Progenitor cell of endocrine pancreas (in vitro differentiated cells): Measurements from ENCODE around the gene TLK2. TPM values are rescaled to one million over a fixed set of nuclear protein-coding genes. Genes with fewer than 3 reads are reported as not detected.

Experiments
- DNase-seq: peaks from one replicate; pipeline ENCODE4 v3.0.0; 2021; ENCODE audit warnings: low spot score; ENCODE audit not compliant: unreplicated experiment
- H3K27ac Mint-ChIP-seq: 2 replicates; pipeline ENCODE4 v1.8.0; 2021; ENCODE audit warnings: mild to moderate bottlenecking, moderate library complexity, mixed read lengths
- H3K27me3 Mint-ChIP-seq: 2 replicates; pipeline ENCODE4 v1.8.0; 2021; ENCODE audit warnings: mixed read lengths
- H3K36me3 Mint-ChIP-seq: 2 replicates; pipeline ENCODE4 v1.8.0; 2022; ENCODE audit warnings: mixed read lengths; ENCODE audit not compliant: insufficient read depth
- H3K4me1 Mint-ChIP-seq: 2 replicates; pipeline ENCODE4 v1.8.0; 2021; ENCODE audit warnings: low read depth, mixed read lengths
- H3K4me3 Mint-ChIP-seq: 2 replicates; pipeline ENCODE4 v1.8.0; 2021; ENCODE audit warnings: low read depth, mild to moderate bottlenecking, moderate library complexity, mixed read lengths
- H3K9me3 Mint-ChIP-seq: 2 replicates; pipeline ENCODE4 v1.8.0; 2021; ENCODE audit warnings: low read depth, mixed read lengths
- total RNA-seq: library from RNA; stranded (reverse); gene quantifications from 2 replicates; pipeline ENCODE4 v1.2.1, GENCODE V29; 2021
- TF ChIP-seq, protein P1 (sequence below): fragments of 200-600 bp; sonication (generic); IDR thresholded peaks from one replicate; pipeline ENCODE4 v1.5.0; 2021; ENCODE audit warnings: antibody characterized with exemption, mild to moderate bottlenecking; ENCODE audit not compliant: unreplicated experiment

The TLK2 gene
- total RNA-seq, 1 donor from 2014 or later: 70.1 TPM

DNA sequence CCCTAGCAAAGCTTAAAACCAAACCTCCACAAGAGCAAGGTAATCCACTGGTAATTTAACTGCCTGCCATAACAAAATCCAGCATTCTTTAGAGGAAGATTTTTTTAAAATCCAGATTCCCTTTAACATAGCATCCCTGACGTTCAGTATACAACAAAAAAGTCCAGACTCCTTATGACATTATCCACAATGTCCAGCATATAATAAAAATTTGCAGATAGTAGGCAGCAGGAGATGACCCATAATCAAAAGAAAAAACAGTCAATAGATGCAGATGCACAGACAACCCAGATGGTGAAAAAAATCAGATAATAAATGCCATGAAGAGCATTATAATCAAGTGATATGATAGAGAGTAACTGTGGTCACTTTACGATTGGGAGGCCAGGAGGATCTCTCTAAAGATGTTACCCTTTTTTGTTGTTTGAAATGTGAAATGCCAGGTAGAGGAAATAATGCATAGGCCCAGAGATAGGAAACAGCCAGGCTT, 182.0 kb downstream of the TLK2 start:
- no peaks in the 10 kb centered on the region for H3K4me1 Mint-ChIP-seq
- no peak for DNase-seq
- no peak overlapping the region for H3K27ac Mint-ChIP-seq
- H3K9me3 Mint-ChIP-seq: peaks cover 7% of the 10 kb centered on the region
- TF ChIP-seq, protein P1, sequence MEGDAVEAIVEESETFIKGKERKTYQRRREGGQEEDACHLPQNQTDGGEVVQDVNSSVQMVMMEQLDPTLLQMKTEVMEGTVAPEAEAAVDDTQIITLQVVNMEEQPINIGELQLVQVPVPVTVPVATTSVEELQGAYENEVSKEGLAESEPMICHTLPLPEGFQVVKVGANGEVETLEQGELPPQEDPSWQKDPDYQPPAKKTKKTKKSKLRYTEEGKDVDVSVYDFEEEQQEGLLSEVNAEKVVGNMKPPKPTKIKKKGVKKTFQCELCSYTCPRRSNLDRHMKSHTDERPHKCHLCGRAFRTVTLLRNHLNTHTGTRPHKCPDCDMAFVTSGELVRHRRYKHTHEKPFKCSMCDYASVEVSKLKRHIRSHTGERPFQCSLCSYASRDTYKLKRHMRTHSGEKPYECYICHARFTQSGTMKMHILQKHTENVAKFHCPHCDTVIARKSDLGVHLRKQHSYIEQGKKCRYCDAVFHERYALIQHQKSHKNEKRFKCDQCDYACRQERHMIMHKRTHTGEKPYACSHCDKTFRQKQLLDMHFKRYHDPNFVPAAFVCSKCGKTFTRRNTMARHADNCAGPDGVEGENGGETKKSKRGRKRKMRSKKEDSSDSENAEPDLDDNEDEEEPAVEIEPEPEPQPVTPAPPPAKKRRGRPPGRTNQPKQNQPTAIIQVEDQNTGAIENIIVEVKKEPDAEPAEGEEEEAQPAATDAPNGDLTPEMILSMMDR: no peak
- no peaks in the 10 kb centered on the region for H3K27me3 Mint-ChIP-seq
- no peak overlapping the region for H3K4me3 Mint-ChIP-seq
- no peaks in the 10 kb centered on the region for H3K36me3 Mint-ChIP-seq

DNA sequence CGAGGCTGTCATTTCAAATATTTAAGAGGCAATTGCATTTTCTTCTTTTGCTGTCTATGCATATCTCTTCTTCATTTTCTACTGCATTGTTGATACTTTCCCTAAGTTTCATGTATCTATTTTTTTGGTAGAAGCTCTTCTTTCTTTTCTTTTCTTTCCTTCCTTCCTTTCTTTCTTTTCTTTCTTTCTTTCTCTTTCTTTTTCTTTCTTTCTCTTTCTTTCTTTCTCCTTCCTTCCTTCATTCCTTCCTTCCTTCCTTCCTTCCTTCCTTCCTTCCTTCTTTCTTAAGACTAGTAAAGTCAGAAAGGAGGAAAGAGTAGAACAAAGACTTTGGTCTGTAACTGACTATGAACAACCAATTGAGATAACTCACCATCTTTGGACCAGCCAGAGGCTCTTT, 182.7 kb downstream of the TLK2 start:
- DNase-seq: no peak
- H3K27ac Mint-ChIP-seq: no peak overlapping the region
- no peaks in the 10 kb centered on the region for H3K4me1 Mint-ChIP-seq
- H3K36me3 Mint-ChIP-seq: no peaks in the 10 kb centered on the region
- no peak overlapping the region for H3K4me3 Mint-ChIP-seq
- peaks cover 7% of the 10 kb centered on the region for H3K9me3 Mint-ChIP-seq
- no peaks in the 10 kb centered on the region for H3K27me3 Mint-ChIP-seq
- TF ChIP-seq, protein P1: no peak

DNA sequence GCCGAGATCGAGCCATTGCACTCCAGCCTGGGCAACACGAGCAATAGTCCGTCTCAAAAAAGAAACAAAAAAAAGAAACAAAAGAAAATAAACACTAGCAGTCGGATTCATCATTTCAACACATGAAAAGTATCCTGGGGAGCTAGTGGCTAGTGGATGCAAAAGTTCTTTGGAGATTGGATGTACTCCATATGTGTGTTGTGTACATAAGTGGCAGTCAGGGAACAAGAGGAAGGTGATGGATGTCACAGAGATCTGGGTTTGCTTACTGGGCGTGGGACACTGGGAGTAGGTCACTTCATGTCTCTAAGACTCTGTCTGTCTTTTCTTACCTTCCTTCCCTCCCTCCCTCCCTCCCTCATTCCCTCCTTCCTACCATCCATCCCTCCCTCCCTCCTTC, 184.2 kb downstream of the TLK2 start:
- no peak for DNase-seq
- Mint-ChIP-seq H3K27ac (no peak overlapping the region), H3K36me3 (no peaks in the 10 kb centered on the region), H3K27me3 (no peaks in the 10 kb centered on the region), H3K4me3 (no peak overlapping the region), H3K4me1 (no peaks in the 10 kb centered on the region), H3K9me3 (peaks cover 7% of the 10 kb centered on the region)
- TF ChIP-seq, protein P1: no peak

Other genes with a start within 250 kb of the TLK2 start
- not detected in 2 replicates for gene EFCAB3, start 98.3 kb upstream of the TLK2 start, total RNA-seq
- gene METTL2A, start 54.9 kb upstream of the TLK2 start, total RNA-seq: 29.6 and 33.1 TPM in 2 replicates
- 4.9 and 6.3 TPM in 2 replicates for gene MRC2, start 148.8 kb downstream of the TLK2 start, total RNA-seq